ENCODE measurements around the gene HOXD8.

Gene HOXD8

GRCh38 chr2:176105730-176106580 is 23.6 kb upstream of the HOXD8 start:
- no peak overlapping the region for H3K27ac ChIP-seq (replicated peaks; ENCODE audit: low read length)
- H3K4ac ChIP-seq (ENCODE audit: low read length) = no peak overlapping the region
- no CpG with 5 or more reads among the region's 25 CpGs for WGBS, 2 donors (ENCODE audit: extremely low coverage in 2 of 2, insufficient read length in 2 of 2, insufficient replicate concordance in 1 of 2)

GRCh38 chr2:176106581-176107539 is 22.6 kb upstream of the HOXD8 start, which contains the start of gene HOXD11:
Gene HOXD11 (plus strand): TSS chr2:176107280. CDS start chr2:176107356, 76 bp downstream.
- H3K4me3 ChIP-seq (ENCODE audit: low read length in 2 of 2) = no peak within 1 kb of the TSS

More at GRCh38 chr2:176105730-176106580, 23.6 kb upstream of the HOXD8 start:
- peaks cover 5 to 7% of the 10 kb centered on the region in 2 donors for H3K9me3 ChIP-seq (replicated peaks in 1 of 2; ENCODE audit: control insufficient read depth in 2 of 2, insufficient read depth in 1 of 2, low read depth in 1 of 2, low read length in 2 of 2)
- peaks cover 0 to 1% of the 10 kb centered on the region in 2 donors for H3K4me1 ChIP-seq (ENCODE audit: control insufficient read depth in 2 of 2, insufficient read depth in 1 of 2, low read depth in 1 of 2, low read length in 2 of 2)
- no peak overlapping the region for H3K23ac ChIP-seq (ENCODE audit: low read depth, low read length, poor library complexity)
- peaks cover 69 to 98% (median 97%) of the 10 kb centered on the region in 3 experiments for H3K27me3 ChIP-seq (ENCODE audit: control insufficient read depth in 3 of 3, insufficient read depth in 3 of 3, low read depth in 1 of 3, low read length in 3 of 3)
- H2AFZ ChIP-seq (ENCODE audit: low read length) = peak overlapping the region; percentile 66
- H3K18ac ChIP-seq (ENCODE audit: low read length) = no peak overlapping the region
- no peaks in the 10 kb centered on the region for H3K79me1 ChIP-seq (ENCODE audit: low read depth, low read length)
- H2AK5ac ChIP-seq (ENCODE audit: low read depth, low read length) = no peak overlapping the region
- H2BK120ac ChIP-seq (ENCODE audit: low read depth, low read length) = no peak overlapping the region
- no peak overlapping the region for H2BK5ac ChIP-seq (ENCODE audit: low read length)
- no peak overlapping the region for H3K9ac ChIP-seq (ENCODE audit: low read depth, low read length, poor library complexity)
- peak overlapping the region in 1 of 2 donors; percentile 56 for H3K4me3 ChIP-seq (ENCODE audit: low read length in 2 of 2)
- no peak overlapping the region for H3K4me2 ChIP-seq (ENCODE audit: insufficient read depth, low read length, poor library complexity, severe bottlenecking)
- H4K91ac ChIP-seq (ENCODE audit: low read depth, low read length, poor library complexity) = no peak overlapping the region
- H4K8ac ChIP-seq (ENCODE audit: low read depth, low read length) = no peak overlapping the region
- no peak overlapping the region for H2BK12ac ChIP-seq (ENCODE audit: low read length)
- no peaks in the 10 kb centered on the region for H3K36me3 ChIP-seq (replicated peaks in 1 of 2; ENCODE audit: control insufficient read depth in 2 of 2, insufficient read depth in 2 of 2, low read length in 2 of 2)
- H2BK15ac ChIP-seq (ENCODE audit: low read length) = no peak overlapping the region
- no peak for DNase-seq (ENCODE audit: low spot score)
- no peak overlapping the region for H3K14ac ChIP-seq (ENCODE audit: low read length)

GRCh38 chr2:176107731-176108181 is 21.7 kb upstream of the HOXD8 start:
- H2AFZ ChIP-seq (ENCODE audit: low read length) = no peak overlapping the region
- no peaks in the 10 kb centered on the region for H3K36me3 ChIP-seq (replicated peaks in 1 of 2; ENCODE audit: control insufficient read depth in 2 of 2, insufficient read depth in 2 of 2, low read length in 2 of 2)
- H3K4me3 ChIP-seq (ENCODE audit: low read length in 2 of 2) = no peak overlapping the region
- H4K8ac ChIP-seq (ENCODE audit: low read depth, low read length) = no peak overlapping the region
- no peak overlapping the region for H3K9ac ChIP-seq (ENCODE audit: low read depth, low read length, poor library complexity)
- peaks cover 66 to 99% (median 98%) of the 10 kb centered on the region in 3 experiments for H3K27me3 ChIP-seq (ENCODE audit: control insufficient read depth in 3 of 3, insufficient read depth in 3 of 3, low read depth in 1 of 3, low read length in 3 of 3)
- H3K27ac ChIP-seq (replicated peaks; ENCODE audit: low read length) = no peak overlapping the region
- no peak for DNase-seq (ENCODE audit: low spot score)
- no peak overlapping the region for H3K23ac ChIP-seq (ENCODE audit: low read depth, low read length, poor library complexity)
- H3K4ac ChIP-seq (ENCODE audit: low read length) = no peak overlapping the region
- H2AK5ac ChIP-seq (ENCODE audit: low read depth, low read length) = no peak overlapping the region
- H2BK120ac ChIP-seq (ENCODE audit: low read depth, low read length) = no peak overlapping the region
- peaks cover 0 to 1% of the 10 kb centered on the region in 2 donors for H3K4me1 ChIP-seq (ENCODE audit: control insufficient read depth in 2 of 2, insufficient read depth in 1 of 2, low read depth in 1 of 2, low read length in 2 of 2)
- peaks cover 0 to 4% of the 10 kb centered on the region in 2 donors for H3K9me3 ChIP-seq (replicated peaks in 1 of 2; ENCODE audit: control insufficient read depth in 2 of 2, insufficient read depth in 1 of 2, low read depth in 1 of 2, low read length in 2 of 2)
- no CpG with 5 or more reads among the region's 59 CpGs for WGBS, 2 donors (ENCODE audit: extremely low coverage in 2 of 2, insufficient read length in 2 of 2, insufficient replicate concordance in 1 of 2)
- no peak overlapping the region for H2BK12ac ChIP-seq (ENCODE audit: low read length)
- no peak overlapping the region for H2BK15ac ChIP-seq (ENCODE audit: low read length)
- H3K4me2 ChIP-seq (ENCODE audit: insufficient read depth, low read length, poor library complexity, severe bottlenecking) = peak overlapping the region; percentile 25
- no peak overlapping the region for H3K14ac ChIP-seq (ENCODE audit: low read length)
- no peak overlapping the region for H3K18ac ChIP-seq (ENCODE audit: low read length)
- no peak overlapping the region for H4K91ac ChIP-seq (ENCODE audit: low read depth, low read length, poor library complexity)
- no peak overlapping the region for H2BK5ac ChIP-seq (ENCODE audit: low read length)
- no peaks in the 10 kb centered on the region for H3K79me1 ChIP-seq (ENCODE audit: low read depth, low read length)

More at GRCh38 chr2:176106581-176107539, 22.6 kb upstream of the HOXD8 start, which contains the start of gene HOXD11:
- Histone ChIP-seq H4K91ac (ENCODE audit: low read depth, low read length, poor library complexity) (no peak within 1 kb of the TSS), H3K14ac (ENCODE audit: low read length) (no peak within 1 kb of the TSS), H3K4ac (ENCODE audit: low read length) (no peak within 1 kb of the TSS), H3K18ac (ENCODE audit: low read length) (no peak within 1 kb of the TSS), H3K27ac (replicated peaks; ENCODE audit: low read length) (no peak within 1 kb of the TSS), H2BK120ac (ENCODE audit: low read depth, low read length) (no peak within 1 kb of the TSS), H3K4me2 (ENCODE audit: insufficient read depth, low read length, poor library complexity, severe bottlenecking) (peak within 1 kb of the TSS; percentile 33), H3K27me3 (ENCODE audit: control insufficient read depth in 3 of 3, insufficient read depth in 3 of 3, low read depth in 1 of 3, low read length in 3 of 3) (peaks cover 63 to 98% (median 97%) of the 10 kb centered on the region in 3 experiments), H2BK5ac (ENCODE audit: low read length) (no peak within 1 kb of the TSS), H3K9me3 (replicated peaks in 1 of 2; ENCODE audit: control insufficient read depth in 2 of 2, insufficient read depth in 1 of 2, low read depth in 1 of 2, low read length in 2 of 2) (peaks cover 0 to 4% of the 10 kb centered on the region in 2 donors), H2BK12ac (ENCODE audit: low read length) (no peak within 1 kb of the TSS), H3K36me3 (replicated peaks in 1 of 2; ENCODE audit: control insufficient read depth in 2 of 2, insufficient read depth in 2 of 2, low read length in 2 of 2) (no peaks in the 10 kb centered on the region), H2AK5ac (ENCODE audit: low read depth, low read length) (no peak within 1 kb of the TSS), H2AFZ (ENCODE audit: low read length) (peak within 1 kb of the TSS; percentile 66), H4K8ac (ENCODE audit: low read depth, low read length) (no peak within 1 kb of the TSS), H3K9ac (ENCODE audit: low read depth, low read length, poor library complexity) (no peak within 1 kb of the TSS), H3K4me1 (ENCODE audit: control insufficient read depth in 2 of 2, insufficient read depth in 1 of 2, low read depth in 1 of 2, low read length in 2 of 2) (peaks cover 0 to 1% of the 10 kb centered on the region in 2 donors), H3K79me1 (ENCODE audit: low read depth, low read length) (no peaks in the 10 kb centered on the region), H3K23ac (ENCODE audit: low read depth, low read length, poor library complexity) (peak within 1 kb of the TSS; percentile 91), H2BK15ac (ENCODE audit: low read length) (no peak within 1 kb of the TSS)
- DNase-seq (ENCODE audit: low spot score) = no peak
- WGBS, 2 donors (ENCODE audit: extremely low coverage in 2 of 2, insufficient read length in 2 of 2, insufficient replicate concordance in 1 of 2) = no CpG with 5 or more reads among the region's 85 CpGs

Data from neuronal stem cell (in vitro differentiated cells).